ENCODE data around the gene ANKFY1.

ANKFY1 gene, protein sequence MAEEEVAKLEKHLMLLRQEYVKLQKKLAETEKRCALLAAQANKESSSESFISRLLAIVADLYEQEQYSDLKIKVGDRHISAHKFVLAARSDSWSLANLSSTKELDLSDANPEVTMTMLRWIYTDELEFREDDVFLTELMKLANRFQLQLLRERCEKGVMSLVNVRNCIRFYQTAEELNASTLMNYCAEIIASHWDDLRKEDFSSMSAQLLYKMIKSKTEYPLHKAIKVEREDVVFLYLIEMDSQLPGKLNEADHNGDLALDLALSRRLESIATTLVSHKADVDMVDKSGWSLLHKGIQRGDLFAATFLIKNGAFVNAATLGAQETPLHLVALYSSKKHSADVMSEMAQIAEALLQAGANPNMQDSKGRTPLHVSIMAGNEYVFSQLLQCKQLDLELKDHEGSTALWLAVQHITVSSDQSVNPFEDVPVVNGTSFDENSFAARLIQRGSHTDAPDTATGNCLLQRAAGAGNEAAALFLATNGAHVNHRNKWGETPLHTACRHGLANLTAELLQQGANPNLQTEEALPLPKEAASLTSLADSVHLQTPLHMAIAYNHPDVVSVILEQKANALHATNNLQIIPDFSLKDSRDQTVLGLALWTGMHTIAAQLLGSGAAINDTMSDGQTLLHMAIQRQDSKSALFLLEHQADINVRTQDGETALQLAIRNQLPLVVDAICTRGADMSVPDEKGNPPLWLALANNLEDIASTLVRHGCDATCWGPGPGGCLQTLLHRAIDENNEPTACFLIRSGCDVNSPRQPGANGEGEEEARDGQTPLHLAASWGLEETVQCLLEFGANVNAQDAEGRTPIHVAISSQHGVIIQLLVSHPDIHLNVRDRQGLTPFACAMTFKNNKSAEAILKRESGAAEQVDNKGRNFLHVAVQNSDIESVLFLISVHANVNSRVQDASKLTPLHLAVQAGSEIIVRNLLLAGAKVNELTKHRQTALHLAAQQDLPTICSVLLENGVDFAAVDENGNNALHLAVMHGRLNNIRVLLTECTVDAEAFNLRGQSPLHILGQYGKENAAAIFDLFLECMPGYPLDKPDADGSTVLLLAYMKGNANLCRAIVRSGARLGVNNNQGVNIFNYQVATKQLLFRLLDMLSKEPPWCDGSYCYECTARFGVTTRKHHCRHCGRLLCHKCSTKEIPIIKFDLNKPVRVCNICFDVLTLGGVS

DNA sequence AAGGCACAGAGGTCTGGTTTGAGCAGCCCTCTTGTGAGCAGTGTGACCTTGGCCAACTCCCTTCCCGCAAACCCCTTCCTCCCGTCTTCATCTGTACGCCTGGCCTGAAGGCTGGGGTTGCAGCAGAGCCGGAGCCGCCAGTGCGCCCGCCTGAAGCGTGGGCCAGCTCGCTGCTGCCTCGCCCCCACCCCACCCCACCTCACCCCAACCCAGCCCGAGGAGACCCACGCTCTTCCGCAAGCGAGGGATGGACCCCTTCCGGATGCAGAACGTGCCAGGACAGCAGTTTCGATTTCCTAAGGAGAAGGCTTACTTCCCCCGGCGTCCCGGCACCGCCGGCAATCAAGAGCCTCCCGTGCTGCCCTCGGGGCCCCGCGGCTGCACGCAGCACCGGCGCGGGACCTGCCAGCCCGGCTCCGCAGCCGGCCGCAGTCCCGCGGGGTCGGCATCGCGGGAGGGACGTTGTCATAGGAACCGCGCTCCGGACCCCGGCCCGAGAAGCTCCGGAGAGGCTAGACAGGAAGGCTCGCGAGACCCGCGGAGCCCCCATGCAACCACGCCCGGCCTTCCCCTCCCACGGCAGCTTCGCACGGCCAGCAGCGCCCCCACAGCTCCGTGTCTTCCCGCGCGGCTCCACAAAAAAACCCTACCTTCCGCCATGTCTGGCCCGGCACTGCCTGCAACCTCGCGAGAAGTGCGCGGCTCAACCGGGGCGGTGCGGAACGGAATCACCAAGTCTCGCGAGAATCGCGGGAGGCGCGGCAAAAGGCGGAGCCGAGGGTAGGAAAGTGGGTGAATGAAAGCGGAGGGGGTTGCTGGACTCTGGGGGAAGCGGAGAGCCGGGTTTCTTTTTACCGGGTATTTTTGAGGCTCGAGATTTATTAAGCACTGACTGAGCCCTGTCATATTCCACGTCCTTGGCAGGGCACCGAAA is at the start of gene ANKFY1:
TSS of gene ANKFY1 (minus strand) at position 698 of the 934 bp plus-strand sequence. CDS start at position 660, 38 bp downstream.
- peak; percentile 96 for DNase-seq

DNA sequence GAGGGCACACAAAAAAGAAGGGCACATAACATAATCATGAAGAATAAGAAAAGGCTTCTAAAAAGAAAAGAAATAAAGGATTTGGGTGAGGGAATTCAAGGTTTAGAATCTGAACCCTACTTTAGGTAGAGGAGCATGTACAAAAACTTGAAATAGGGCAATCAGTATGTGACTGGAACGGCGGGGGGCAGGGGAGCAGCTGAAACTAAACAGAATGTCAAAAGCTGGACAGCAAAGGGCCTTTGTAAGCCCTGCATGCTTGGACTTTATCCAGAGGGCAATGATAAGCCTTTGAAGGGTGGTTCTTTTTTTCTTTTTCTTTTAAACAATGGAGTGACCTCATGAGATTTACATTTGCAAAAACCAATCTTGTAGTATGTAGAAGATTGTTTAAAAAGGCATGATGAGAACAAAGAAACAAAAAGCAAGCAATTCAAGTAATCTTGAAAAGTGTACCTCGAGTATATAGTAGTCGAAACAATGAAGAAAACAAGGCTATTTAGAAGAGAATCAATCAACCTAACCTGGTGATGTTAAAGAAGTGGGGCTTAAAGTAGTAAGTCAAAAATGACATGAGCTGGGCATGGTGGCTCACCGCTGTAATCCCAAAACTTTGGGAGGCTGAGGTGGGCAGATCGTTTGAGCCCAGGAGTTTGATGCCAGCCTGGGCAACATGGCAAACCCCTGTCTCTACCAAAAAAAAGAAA is 46.7 kb upstream of the ANKFY1 start:
- no peak for DNase-seq

DNA sequence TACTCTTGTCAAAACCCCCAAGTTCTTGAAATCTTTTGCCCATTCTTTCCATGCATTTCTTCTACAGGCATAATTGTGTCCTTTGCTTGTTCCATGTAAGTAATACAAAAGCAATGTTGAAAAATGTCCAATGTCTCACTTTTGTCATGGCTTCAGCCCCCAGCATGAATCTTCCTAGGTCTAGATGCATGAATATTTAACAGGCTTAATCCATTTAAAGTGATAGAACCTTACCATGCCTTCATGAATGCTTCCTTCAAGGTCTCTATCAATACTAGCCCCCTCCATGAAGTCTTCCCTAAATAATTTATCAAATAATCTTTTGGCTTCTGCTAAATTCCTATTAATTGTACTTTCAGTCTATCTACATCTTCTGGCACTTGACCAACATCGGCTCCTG is 46.1 kb upstream of the ANKFY1 start:
- no peak for DNase-seq

DNA sequence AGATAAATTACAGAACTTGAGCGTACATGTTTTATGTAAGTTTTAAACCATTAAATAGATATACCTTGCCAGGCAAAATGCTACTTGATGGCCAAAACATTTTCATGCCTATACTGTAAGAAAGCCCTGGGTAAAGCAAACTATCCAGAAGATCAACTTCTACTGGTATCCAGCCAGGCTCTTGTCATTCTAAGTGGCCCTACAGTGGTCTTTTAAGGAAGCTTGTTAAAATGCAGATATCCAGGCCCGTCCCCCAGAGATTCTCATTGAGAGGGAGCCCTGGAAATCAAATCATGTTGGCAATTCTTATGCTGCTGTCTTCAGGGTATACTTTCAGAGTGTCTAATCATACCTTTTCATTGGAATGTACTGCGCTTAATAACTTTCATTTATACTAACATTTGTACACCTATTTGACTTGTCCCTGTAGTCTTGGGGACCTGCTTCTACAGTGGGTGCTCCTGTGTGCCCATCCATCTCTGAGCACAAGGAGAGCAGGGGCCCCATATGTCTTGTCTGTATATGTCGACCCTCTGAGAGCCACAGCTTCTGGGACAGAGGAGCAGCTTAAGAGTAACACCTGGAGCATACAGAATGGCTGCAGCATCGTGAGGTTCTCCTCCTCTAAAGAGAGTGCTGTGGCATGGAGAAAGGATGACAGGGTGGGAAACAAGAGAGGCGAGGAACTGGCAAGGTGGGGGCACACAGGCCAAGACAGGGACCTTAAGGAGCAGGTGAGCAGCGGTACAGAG is 43.6 kb upstream of the ANKFY1 start:
- DNase-seq = no peak

DNA sequence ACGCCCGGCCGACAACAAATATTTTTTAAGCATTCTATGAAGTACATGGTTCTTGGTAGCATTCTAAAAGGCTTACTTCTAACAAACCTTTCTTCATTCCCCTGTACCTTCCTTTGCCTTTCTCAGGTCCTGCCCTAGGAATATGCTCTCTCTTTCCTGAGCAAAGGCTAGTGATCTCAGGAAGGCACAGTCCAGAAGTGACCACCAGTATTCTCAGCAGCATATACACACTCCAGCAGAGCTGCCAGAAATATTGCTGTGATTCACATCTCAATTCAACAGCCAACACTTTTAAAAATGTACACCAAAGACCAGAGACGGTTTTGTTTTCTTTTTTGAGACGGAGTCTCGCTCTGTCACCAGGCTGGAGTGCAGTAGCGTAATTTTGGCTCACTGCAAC is 41.4 kb upstream of the ANKFY1 start:
- DNase-seq = no peak

DNA sequence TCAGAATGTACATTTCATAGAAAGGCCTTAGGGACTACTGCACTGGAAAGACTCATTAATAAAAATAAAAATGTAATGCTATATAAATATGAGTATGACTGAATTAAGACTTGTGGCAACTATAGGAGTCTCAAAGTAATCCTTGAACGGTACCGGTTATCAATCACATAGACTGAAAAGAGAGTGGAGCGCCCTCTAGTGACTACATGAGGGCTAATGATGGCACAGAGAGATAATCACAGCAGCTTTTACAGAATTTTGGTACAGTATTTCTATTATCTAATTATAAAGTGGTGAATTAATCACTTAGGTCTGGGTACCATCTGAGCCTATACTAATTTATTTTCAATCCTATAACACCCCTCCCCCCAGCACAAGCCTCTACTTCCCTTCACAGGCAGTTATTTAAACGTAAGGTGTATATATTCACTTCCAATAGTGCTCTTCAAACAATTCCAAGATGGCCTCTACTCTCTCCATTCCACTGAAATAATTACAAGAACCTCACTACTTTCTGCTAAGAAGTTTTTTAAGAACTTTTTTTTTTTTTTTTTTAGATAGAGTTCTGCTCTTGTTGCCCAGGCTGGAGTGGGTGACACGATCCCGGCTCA is 40.7 kb upstream of the ANKFY1 start:
- DNase-seq = peak; percentile 14

DNA sequence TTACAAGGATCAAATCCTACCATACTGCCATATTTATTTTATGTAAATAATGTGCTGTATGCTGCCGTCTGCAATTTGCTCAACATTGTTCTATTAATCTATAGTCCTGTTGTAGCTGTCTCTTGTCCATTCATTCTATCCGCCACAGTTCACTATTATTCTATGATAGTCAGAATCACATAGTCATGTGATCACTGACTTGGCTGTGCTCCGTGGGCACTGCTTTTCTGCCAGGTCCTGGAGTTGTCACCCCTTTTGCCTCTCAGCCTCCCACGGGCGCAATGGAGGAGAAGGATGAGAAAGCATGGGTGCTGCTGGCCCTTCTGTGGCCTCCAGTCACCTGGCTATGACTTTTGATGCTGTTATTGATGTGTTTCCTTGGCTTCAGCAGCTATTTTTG is 37.3 kb upstream of the ANKFY1 start:
- no peak for DNase-seq

DNA sequence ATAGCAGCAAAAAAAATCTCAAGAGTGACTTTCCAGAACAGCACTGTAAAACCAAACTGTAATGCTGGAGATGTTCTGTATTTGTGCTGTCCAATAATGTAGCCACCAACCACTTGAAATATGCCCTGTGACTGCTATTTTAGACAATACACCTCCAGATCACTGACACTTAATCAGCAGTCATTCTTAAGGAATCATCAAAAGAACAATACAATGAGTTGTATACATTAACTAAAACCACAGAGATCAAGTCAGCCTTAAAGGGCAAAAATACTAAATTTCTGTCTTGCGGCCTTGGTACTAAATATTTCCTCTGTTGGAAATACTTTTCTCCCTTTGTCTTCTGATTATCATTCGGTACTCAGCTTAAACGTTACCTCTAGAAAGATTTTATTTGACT is 33.6 kb upstream of the ANKFY1 start:
- DNase-seq = no peak

DNA sequence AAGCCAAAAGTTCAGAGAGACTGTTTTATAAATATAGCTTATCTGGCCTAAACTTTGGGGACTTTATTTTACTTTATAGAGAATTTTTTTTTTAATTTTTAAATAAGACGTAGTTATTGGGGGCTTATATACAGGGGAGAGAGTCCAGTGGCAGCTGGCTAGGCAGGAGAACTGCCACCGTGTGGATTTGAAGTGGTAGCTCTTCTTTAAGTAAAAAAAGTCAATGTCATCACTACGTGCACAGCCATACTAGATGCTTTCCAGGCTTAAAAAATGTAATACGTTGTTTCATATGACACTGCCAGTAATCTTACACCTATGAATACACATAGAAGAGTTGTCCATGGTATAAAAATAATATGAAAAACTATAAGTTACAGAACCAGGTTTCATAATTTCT is 31.9 kb upstream of the ANKFY1 start:
- no peak for DNase-seq

DNA sequence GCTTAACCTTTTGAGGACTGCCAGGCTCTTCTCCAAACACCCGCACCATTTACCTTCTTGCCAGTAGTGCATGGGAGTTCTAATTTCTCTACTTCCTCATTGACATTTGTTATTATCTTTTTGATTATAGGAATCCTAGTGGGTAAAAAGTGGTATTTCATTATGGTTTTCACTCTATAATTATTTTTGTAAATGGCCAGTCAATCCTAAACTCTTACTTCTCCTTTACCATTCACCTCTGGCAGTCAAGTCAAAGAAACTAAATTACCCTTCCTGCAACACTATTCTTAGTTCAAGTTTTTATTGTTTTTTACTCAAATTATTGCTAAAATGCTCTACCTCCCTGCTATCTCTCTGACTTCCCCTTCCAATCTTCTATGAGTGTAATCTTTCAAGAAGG is 29.8 kb upstream of the ANKFY1 start:
- no peak for DNase-seq

DNA sequence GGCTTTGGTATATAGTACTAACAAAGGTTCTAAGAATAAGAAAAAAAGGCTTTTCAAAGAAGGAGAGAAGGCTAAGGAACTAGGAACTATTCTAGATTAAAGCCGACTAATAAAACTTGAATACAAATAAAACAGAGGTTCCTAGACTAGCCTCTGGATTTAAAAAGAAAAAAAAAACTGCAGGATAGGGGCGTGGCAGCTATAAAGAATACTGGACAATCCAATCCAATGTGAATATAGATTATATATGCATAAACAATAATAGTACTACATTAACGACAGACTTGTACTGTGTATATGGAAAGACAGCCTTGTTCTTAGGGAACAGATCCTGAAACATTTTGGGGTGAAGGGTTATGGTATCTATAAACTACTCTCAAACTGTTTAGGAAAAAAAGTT is 23.9 kb upstream of the ANKFY1 start:
- no peak for DNase-seq

DNA sequence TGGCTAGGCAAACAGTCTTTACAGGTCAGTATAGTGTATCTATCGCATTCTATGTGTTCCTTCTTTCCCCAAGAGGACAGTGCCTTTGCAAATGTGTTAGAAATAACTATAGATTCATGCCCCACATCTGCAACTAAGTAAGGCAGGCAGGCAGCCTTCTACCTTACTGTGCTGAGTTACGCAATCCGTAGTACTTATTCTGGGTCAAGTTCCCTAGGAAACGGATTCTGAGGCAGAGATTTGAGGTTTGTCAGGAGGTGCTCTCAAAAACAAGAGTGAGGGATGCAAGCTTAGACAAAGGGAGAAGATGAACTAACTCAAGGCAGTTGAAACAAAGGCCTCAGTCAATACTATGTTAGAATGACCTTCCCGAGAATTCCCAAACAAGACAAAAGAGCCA is 12.7 kb upstream of the ANKFY1 start:
- DNase-seq = no peak

DNA sequence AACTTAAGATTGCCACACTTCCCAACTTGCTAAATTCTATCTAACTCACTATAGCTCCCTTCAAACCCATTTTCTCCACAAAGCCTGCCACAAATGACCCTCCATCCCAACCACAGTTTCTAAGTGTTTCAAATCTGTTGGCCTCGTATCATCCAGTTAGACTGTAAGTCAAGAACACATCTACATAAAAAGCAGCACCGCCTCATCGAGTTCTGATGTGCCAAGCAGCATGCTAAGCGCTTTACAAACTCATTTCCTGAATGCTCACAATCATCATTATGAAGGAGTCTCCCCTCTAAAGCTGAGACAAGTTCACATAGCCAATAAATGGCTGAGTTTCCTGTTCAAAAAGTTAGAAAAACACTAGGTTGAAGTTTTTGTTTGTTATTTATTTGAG is 9.2 kb upstream of the ANKFY1 start:
- no peak for DNase-seq

DNA sequence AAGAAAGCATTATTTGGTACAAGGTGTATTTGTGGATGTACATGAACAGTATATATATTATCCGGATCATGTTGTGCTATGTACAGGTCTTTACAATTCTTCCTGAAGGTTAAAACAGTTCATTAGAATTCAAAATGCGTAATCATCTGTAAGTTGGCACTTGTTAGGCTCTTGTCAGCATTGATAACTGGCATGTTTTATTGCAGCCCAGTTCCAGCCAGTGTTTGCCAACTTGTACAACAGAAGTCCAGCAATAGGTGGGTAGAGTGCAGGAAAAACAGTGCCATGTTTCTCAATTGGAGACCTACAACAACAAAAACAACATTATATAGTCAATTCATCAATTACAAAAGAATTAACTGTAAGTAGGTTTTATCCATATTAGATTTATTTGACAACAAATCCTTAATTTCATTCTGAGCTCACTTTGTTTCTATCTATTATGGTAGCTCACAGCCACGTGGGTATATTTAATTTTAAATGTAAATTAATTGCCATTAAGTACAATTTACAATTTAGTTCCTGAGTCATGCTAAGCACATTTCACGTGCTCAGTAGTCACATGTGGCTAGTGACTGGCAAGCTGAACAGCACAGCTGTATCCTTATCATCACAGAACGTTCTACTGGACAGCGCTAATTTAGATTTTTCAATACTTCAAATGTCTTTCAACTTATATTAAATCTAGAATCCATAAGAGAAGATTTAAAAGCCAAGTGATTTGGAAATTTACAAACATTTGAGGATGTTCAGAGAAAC is 8.6 kb upstream of the ANKFY1 start:
- DNase-seq = no peak

DNA sequence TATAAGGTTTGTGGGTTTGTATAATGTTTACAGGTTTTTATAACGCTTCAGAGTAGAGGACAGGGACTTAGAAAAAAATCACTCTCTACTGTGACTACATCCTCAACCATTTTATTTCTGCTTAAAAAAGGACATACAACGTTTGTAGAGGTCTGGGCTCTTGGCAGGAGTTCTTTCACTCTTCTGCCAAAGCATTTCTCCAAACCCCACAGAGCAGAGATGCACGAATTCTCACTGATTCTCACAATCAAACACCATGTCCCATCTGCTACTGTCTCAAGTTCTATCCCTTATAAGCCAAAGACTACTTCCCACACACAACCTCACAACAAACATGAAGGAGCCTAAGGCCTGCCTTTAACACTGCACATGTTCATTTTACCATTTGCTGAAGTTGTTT is 7.0 kb upstream of the ANKFY1 start:
- no peak for DNase-seq

DNA sequence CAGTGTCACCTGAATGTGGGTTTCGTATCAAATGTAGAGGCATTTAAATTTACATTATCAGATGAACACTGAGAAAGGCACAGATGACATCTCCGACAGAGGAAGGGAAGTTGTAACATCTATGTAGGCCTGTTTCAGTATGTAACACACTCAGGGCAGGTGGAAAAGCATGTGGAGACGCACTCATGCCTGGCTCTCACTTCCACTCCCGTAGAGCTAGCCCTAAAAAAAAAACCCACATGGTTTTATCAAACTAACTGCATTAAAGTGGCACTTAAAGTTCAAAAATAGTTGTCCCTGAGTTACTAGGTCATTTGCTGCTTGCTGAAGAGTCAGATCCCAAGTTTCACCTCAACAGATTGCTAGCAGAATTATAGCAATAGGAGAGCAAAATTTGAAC is 6.1 kb upstream of the ANKFY1 start:
- no peak for DNase-seq

DNA sequence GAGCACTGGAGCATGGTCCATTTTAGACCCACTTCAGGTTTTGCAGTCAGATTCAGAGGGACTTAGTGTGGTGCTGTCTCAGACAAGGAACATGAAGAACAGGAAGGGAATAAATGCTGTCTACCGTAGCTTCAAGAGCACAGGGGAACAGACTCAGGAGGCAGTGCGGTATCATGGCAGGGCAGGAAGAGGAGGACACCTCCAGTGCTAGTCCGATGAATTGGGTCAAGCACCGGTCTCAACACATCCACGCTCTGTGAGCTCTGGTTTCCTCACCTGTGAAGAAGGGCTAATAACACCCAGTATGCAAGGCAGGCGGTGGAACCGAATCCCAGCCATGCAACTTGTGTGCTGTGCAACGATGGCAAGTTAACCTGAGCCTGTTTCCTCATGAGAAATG is 3.6 kb upstream of the ANKFY1 start:
- no peak for DNase-seq

DNA sequence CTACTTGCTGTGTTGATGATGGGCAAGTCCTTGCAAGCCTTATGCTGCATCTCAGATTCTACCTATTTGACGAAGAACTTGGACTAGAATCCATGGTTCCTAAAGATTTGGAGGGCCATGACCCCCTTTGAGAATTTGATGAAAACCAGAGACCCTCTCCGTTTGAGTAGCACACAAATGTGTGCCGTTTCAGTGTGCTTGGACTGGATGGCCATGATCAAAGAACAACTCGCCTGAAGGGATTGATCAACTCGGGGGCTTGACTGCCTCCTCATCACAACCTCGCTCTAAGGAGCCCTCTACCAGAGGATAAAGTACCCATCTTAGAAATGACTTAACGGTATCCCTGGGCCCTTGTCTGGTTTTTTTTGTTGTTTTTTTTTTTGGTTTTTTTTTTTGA is 2.8 kb upstream of the ANKFY1 start:
- no peak for DNase-seq

DNA sequence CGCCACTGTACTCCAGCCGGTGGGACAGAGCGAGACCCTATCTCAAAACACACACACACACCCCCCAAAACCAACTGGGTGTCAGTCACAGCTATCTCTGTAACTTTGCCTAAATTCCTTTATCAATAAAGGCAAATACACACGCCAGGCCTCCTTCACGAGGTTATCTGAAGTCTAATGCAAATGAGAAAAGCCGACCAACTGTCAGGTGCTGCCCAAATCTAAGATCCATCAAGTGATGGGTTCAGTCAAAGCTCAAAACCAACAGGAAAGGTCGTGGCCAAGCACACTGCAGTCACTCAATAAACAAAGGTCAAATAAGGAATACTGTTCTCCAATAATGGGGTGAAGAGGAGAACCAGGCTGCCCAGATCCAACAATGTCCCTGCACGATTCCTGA is 1.1 kb downstream of the ANKFY1 start:
- DNase-seq = no peak

DNA sequence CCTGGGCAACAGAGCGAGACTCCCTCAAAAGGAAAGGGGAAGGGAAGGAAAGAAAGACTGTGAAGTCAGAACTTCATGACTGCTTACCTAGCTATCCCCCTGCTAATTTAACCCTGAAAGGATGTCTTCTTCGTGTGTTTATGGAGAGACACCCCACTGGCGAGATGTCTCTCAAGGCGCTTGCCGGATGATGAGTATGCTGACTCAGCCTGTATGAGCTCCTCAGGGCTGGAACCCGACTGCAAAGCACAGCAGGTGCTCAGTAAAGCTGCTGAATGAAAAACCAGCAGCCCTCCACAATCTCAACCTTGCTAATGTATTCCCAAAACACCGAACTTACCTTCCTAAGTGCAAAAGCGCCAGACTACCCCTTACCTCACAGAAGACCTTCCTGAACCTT is 2.3 kb downstream of the ANKFY1 start:
- DNase-seq = no peak
